Right ventricle myocardium superior (tissue), 1 donor: ENCODE data around the gene AHRR. TPM values are rescaled to one million over a fixed set of nuclear protein-coding genes. Genes with fewer than 3 reads are reported as not detected.

ENCODE experiments used
- ATAC-seq: fragments of 200-7000 bp; cut with Tn5 transposase; one replicate; pipeline ENCODE4 v1.9.1; 2020; ENCODE audit warnings: mild to moderate bottlenecking; ENCODE audit not compliant: poor library complexity
- DNase-seq: peaks from one replicate; pipeline ENCODE4 v3.0.0-alpha.2; 2020
- intact Hi-C: fragments of 100-400 bp; cut with DNase I; formaldehyde crosslinking; loops from one replicate; pipeline ENCODE4 v1.11.2; 2022
- total RNA-seq: library from RNA; stranded (reverse); fragmentation: NEBNext Ultra II Directional; extraction: Animal tissue kit (Norgen Biotek cat#: 25700); gene quantifications from one replicate; pipeline ENCODE4 v1.2.1, GENCODE V29; 2021
- donor health status: DM: no; HTN: yes; CAD: no; lungs with severe emphysema.

AHRR gene
- total RNA-seq, 1 donor from 2014 or later = 1.8 TPM

GRCh38 chr5:316210-317085 is 5.1 kb upstream of the AHRR start:
- DNase-seq (no peak), ATAC-seq (no peak)
- intact Hi-C loops = loop anchor here (10.0 kb wide), 1 partner anchor 118 kb away; no protein-coding TSS in a partner anchor

DNA sequence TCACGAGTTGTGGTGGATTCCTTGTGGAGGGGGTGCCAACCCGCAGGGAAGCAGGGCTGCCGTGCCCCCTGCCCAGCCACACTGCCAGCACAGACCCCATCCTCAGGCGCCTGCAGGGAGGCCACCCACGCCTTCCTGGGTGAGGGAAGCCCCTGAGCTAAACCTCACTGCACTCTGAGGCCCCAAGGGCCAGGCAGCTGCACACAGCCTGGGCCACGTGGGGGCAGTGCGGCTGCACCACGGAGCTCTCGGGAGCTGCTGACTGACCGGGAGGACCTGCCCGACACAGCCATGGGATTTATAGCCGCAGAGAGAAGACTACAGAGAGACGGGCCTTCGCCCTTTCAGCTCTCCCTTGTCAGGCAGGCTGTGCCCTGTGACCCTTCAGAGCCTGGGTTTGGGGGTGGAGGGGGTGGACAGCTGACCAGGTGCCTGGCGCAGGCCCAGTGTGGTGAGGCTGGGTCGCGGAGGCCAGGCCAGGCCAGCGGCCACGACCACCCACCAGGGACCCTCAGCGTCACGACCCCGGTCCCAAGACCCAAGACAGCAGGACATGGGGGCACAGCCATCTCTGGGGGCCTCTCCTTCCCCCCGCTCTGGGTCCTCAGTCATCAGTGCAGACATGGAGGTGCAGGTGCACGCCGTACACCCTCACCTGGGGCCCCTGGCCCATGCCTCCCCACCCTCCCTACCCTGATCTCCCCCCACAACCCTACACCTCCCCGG is 4.3 kb upstream of the AHRR start:
- intact Hi-C loops = loop anchor here (10.0 kb wide), 1 partner anchor 118 kb away; no protein-coding TSS in a partner anchor
- DNase-seq (no peak), ATAC-seq (peak; percentile 47)

- intact Hi-C loops = loop anchor here (10.0 kb wide), 1 partner anchor 116 kb away; no protein-coding TSS in a partner anchor
- ATAC-seq (no peak), DNase-seq (no peak)
These were observed 3.1 kb upstream of the AHRR start for GRCh38 chr5:318341-318897.

GRCh38 chr5:318931-319601 is 2.4 kb upstream of the AHRR start:
- ATAC-seq (no peak), DNase-seq (no peak)
- intact Hi-C loops = loop anchor here (10.0 kb wide), 1 partner anchor 116 kb away; no protein-coding TSS in a partner anchor

GRCh38 chr5:320524-321229 is 837 bp upstream of the AHRR start:
- DNase-seq = peak; percentile 35
- ATAC-seq = no peak
- intact Hi-C loops = no loop called here

GRCh38 chr5:321726-322251 is 275 bp downstream of the AHRR start:
- DNase-seq (peak; percentile 24), ATAC-seq (no peak)
- intact Hi-C loops = no loop called here

GRCh38 chr5:322281-322941 is 897 bp downstream of the AHRR start:
- ATAC-seq = no peak
- intact Hi-C loops = no loop called here
- DNase-seq = peak; percentile 43

- DNase-seq (peak; percentile 39), ATAC-seq (no peak)
- intact Hi-C loops = no loop called here
These were observed 1.7 kb downstream of the AHRR start for GRCh38 chr5:322942-323879.

DNA sequence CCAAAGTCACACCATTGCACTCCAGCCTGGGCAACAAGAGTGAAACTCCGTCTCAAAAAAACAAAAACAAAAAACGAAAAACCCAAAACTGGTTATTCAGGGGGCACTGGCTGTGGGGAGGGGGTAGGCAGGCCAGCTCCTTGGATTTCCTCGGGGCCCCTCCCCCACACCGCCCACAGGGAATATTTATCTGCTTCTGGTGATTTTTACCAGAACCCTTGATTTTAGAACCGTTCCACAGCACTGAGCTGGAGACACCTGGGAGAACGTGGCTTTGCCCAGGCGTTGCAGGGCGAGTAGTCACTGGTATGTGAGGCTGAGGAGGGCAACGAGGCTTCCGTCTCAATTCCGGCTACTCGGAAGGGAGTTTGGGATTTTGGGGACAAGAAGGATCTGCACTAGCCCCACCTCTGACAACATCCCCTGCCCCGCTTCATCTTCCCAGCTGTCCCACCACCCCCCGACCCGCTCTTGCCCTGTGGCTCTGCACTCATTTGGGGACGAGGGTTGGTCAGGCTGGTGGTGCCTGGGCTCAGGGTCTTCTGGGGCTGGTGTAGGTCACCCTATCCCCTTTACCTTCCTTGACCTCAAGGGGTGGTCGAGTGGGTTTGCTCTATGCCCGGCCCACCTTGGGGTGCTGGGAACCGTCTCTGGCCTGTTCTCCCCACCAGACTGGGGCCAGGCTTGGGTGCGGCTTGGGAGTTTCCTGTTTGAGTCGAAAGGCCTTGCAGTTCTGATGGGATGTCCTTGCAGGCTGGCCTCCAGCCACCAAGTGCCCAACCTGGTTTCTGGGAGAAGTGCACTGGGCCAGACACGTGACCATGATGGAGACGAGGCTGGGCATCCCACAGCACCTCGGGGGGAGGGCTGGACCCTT is 3.5 kb downstream of the AHRR start:
- ATAC-seq (no peak), DNase-seq (peak; percentile 25)
- intact Hi-C loops = no loop called here

DNA sequence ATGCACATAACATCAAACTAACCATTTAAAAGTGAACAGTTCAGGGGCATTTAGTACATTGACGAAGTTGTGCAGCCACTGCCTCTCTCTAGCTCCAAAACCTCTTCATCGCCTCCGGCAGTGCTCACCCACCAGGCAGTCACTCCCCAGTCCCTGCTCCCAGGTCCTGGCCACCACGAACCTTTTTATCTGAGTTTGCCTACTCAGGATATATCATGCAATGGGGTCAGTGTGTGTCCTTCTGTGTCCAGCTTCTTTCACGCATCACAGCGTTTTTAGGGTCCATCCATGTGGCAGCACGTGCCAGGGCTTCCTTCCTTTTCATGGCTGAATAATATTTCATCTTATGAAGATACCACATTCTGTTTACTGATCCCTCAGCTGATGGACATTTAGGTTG is 4.6 kb downstream of the AHRR start:
- intact Hi-C loops = no loop called here
- DNase-seq (peak; percentile 20), ATAC-seq (no peak)

- ATAC-seq (no peak), DNase-seq (no peak)
- intact Hi-C loops = no loop called here
These were observed 7.7 kb downstream of the AHRR start for GRCh38 chr5:329121-329735.

DNA sequence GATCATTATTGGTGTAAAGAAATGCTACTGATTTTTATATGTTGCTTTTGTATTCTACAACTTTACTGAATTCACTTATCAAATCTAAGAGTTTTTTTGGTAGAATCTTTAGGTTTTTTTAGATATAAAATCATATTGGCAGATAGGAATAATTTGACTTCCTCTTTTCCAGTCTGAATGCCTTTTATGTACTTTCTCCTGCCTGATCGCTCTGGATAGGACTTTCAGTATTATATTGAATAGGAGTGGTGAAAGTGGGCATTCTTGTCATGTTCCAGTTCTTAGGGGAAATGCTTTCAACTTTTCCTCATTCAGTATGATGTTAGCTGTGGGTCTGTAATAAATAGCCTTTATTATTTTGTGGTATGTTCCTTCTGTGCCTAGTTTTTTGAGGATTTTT is 8.3 kb downstream of the AHRR start:
- no peak for ATAC-seq
- intact Hi-C loops = no loop called here

GRCh38 chr5:332843-333242 is 11.3 kb downstream of the AHRR start:
- ATAC-seq (no peak), DNase-seq (no peak)
- intact Hi-C loops = no loop called here

More for the DNA sequence above, 8.3 kb downstream of the AHRR start:
- DNase-seq = no peak

- no peak for DNase-seq
- intact Hi-C loops = no loop called here
These were observed 12.4 kb downstream of the AHRR start for GRCh38 chr5:333945-334344.

More at GRCh38 chr5:333945-334344, 12.4 kb downstream of the AHRR start:
- no peak for ATAC-seq
